DND-41 (cell line): ENCODE results near the gene MAMLD1.

ENCODE experiments used
- ATAC-seq: fragments of 200-7000 bp; cut with Tn5 transposase; 3 replicates; pipeline ENCODE4 v1.9.1; 2021; ENCODE audit warnings: low read depth; ENCODE audit not compliant: insufficient read depth
- DNase-seq: peaks from one replicate; pipeline ENCODE4 v3.0.0-alpha.2; 2020
- H2AFZ ChIP-seq: 2 replicates; pipeline ENCODE4 v1.6.0; 2012; ENCODE audit warnings: low read depth, low read length
- H3K27ac ChIP-seq: 2 replicates; pipeline ENCODE4 v1.5.1; 2012; ENCODE audit warnings: low read length, inconsistent platforms
- H3K27me3 ChIP-seq: fragments of 200-600 bp; sonication (generic); 2 replicates; pipeline ENCODE4 v1.6.0; 2012; ENCODE audit warnings: low read length, mild to moderate bottlenecking, inconsistent platforms; ENCODE audit not compliant: insufficient read depth, poor library complexity
- H3K36me3 ChIP-seq: 2 replicates; pipeline ENCODE4 v1.5.1; 2012; ENCODE audit warnings: low read length, inconsistent platforms; ENCODE audit not compliant: insufficient read depth
- H3K4me1 ChIP-seq: 2 replicates; pipeline ENCODE4 v1.5.1; 2012; ENCODE audit warnings: mild to moderate bottlenecking, low read length; ENCODE audit not compliant: insufficient read depth
- H3K4me2 ChIP-seq: 2 replicates; pipeline ENCODE4 v1.6.0; 2012; ENCODE audit warnings: mild to moderate bottlenecking, moderate library complexity, low read length, inconsistent platforms; ENCODE audit not compliant: insufficient read depth
- H3K4me3 ChIP-seq, 2 experiments: fragments of 200-600 bp in 1 of 2; shearing (Covaris generic) in 1 of 2; 2 replicates each; pipeline ENCODE4 v1.5.1; 2012 to 2016; ENCODE audit warnings: inconsistent platforms in 2 of 2, low read length in 2 of 2, mild to moderate bottlenecking in 2 of 2, low read depth in 1 of 2, moderate library complexity in 1 of 2
- H3K79me2 ChIP-seq: 2 replicates; pipeline ENCODE4 v1.6.0; 2012; ENCODE audit warnings: low read length, inconsistent platforms; ENCODE audit not compliant: insufficient read depth
- H3K9ac ChIP-seq: 2 replicates; pipeline ENCODE4 v1.6.0; 2012; ENCODE audit warnings: low read depth, mild to moderate bottlenecking, inconsistent platforms, low read length, moderate library complexity
- H3K9me3 ChIP-seq: 2 replicates; pipeline ENCODE4 v1.5.1; 2012; ENCODE audit warnings: low read length, moderate library complexity, mild to moderate bottlenecking, inconsistent platforms; ENCODE audit not compliant: insufficient read depth, severe bottlenecking
- H4K20me1 ChIP-seq: 2 replicates; pipeline ENCODE4 v1.6.0; 2012; ENCODE audit warnings: low read length; ENCODE audit not compliant: insufficient read depth
- CTCF ChIP-seq: IDR thresholded peaks from 2 replicates; pipeline ENCODE4 v1.5.1; 2012; ENCODE audit warnings: borderline replicate concordance, low read length, moderate library complexity, mild to moderate bottlenecking; ENCODE audit not compliant: poor library complexity, severe bottlenecking; ENCODE audit errors: extremely low read depth
- EZH2 ChIP-seq: IDR thresholded peaks from 3 replicates; pipeline ENCODE4 v1.6.1; 2012; ENCODE audit warnings: borderline replicate concordance, low read depth, mild to moderate bottlenecking, moderate library complexity, low read length, inconsistent platforms; ENCODE audit not compliant: severe bottlenecking

MAMLD1 gene

GRCh38 chrX:150483356-150483985, 120.4 kb downstream of the MAMLD1 start:
- H3K79me2 ChIP-seq: no peaks in the 10 kb centered on the region
- H3K4me3 ChIP-seq: no peak overlapping the region
- no peak overlapping the region for H2AFZ ChIP-seq
- no peaks in the 10 kb centered on the region for H3K9me3 ChIP-seq
- H3K36me3 ChIP-seq: no peaks in the 10 kb centered on the region
- H3K27me3 ChIP-seq: no peaks in the 10 kb centered on the region
- H3K9ac ChIP-seq: no peak overlapping the region
- H3K27ac ChIP-seq: no peak overlapping the region
- H3K4me2 ChIP-seq: no peak overlapping the region
- TF ChIP-seq CTCF: no peak
- no peak for TF ChIP-seq EZH2
- no peak for ATAC-seq
- DNase-seq: no peak
- no peaks in the 10 kb centered on the region for H4K20me1 ChIP-seq
- H3K4me1 ChIP-seq: peaks cover 16% of the 10 kb centered on the region

GRCh38 chrX:150486011-150486410, 122.9 kb downstream of the MAMLD1 start:
- ATAC-seq (peak; percentile 95), DNase-seq (peak; percentile 60)
- H3K36me3 ChIP-seq: no peaks in the 10 kb centered on the region
- TF ChIP-seq CTCF (peak; percentile 71), EZH2 (no peak)
- no peaks in the 10 kb centered on the region for H3K79me2 ChIP-seq
- no peaks in the 10 kb centered on the region for H4K20me1 ChIP-seq
- no peak overlapping the region for H3K4me2 ChIP-seq
- no peak overlapping the region for H3K27ac ChIP-seq
- no peak overlapping the region for H3K4me3 ChIP-seq
- H3K4me1 ChIP-seq: no peaks in the 10 kb centered on the region
- no peaks in the 10 kb centered on the region for H3K27me3 ChIP-seq
- no peaks in the 10 kb centered on the region for H3K9me3 ChIP-seq
- H3K9ac ChIP-seq: no peak overlapping the region
- no peak overlapping the region for H2AFZ ChIP-seq

- no peak overlapping the region for H2AFZ ChIP-seq
- ATAC-seq (no peak), DNase-seq (no peak)
- no peaks in the 10 kb centered on the region for H4K20me1 ChIP-seq
- no peaks in the 10 kb centered on the region for H3K79me2 ChIP-seq
- H3K9me3 ChIP-seq: no peaks in the 10 kb centered on the region
- no peaks in the 10 kb centered on the region for H3K4me1 ChIP-seq
- no peaks in the 10 kb centered on the region for H3K36me3 ChIP-seq
- no peak overlapping the region for H3K4me3 ChIP-seq
- no peak for TF ChIP-seq EZH2
- H3K9ac ChIP-seq: no peak overlapping the region
- H3K4me2 ChIP-seq: no peak overlapping the region
- H3K27ac ChIP-seq: no peak overlapping the region
- no peaks in the 10 kb centered on the region for H3K27me3 ChIP-seq
These were observed 124.4 kb downstream of the MAMLD1 start for GRCh38 chrX:150487369-150488094.

DNA sequence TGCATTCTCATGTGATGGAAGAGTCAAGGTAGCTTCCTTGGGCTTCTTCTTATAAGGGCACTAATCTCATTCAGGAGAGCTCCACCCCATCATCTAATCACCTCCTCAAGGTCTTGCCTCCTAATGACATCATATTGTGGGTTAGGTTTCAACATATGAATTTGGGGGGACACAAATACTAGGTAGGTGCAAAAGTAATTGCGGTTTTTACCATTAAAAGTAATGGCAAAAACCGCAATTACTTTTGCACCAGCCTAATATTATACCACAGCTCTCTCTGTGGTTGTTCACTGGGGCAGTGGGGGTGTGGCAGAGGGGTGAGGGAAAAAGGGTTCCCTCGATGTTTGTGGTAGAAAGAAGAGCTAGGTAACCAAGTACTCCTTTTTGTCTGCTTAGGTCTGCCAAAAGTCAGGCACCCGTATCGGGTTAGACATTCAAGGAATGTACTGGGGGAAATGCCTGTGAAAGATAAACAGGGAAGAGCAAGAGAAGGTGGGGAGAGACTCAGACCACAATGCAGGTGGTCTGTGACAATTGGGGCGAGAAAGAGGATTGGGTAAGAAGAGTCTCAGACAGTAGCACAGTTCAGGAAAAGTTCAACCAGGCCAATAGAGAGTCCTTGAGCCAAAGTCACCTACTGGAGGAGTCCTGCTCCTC, 126.4 kb downstream of the MAMLD1 start:
- Histone ChIP-seq H3K36me3 (no peaks in the 10 kb centered on the region), H3K27ac (no peak overlapping the region), H3K4me1 (no peaks in the 10 kb centered on the region), H3K4me3 (no peak overlapping the region), H2AFZ (no peak overlapping the region), H3K4me2 (no peak overlapping the region), H3K27me3 (no peaks in the 10 kb centered on the region), H3K9ac (no peak overlapping the region), H3K79me2 (no peaks in the 10 kb centered on the region), H4K20me1 (no peaks in the 10 kb centered on the region), H3K9me3 (no peaks in the 10 kb centered on the region)
- TF ChIP-seq CTCF: no peak
- no peak for TF ChIP-seq EZH2
- ATAC-seq: no peak
- DNase-seq: no peak
